DOHH2 (cell line): Measurements from ENCODE around the gene VSIR.

ENCODE experiments used
- CTCF ChIP-seq: fragments of 200-600 bp; sonication (generic); IDR thresholded peaks from one replicate; pipeline ENCODE4 v1.5.1; 2014; ENCODE audit warnings: antibody characterized with exemption, mild to moderate bottlenecking, low read depth, low read length; ENCODE audit not compliant: poor library complexity, severe bottlenecking
- EZH2phosphoT487 ChIP-seq: fragments of 200-600 bp; sonication (generic); IDR thresholded peaks from 2 replicates; pipeline ENCODE4 v1.6.1; 2017; ENCODE audit warnings: borderline replicate concordance, mild to moderate bottlenecking, antibody characterized with exemption, low read length, moderate library complexity, mixed read lengths

- TF ChIP-seq CTCF (no peak), EZH2phosphoT487 (no peak)
Observed at GRCh38 chr10:71774916-71775702, 1.8 kb upstream of the VSIR start.
